PC-9 (cell line): ENCODE data around the gene PRMT5. TPM values are rescaled to one million over a fixed set of nuclear protein-coding genes. Genes with fewer than 3 reads are reported as not detected.

Experiments used
- BruUV-seq: library from RNA; stranded (reverse); fragments of 400-500 nt; replicated peaks from 2 replicates; lab custom pipeline; 2021; lab: Mats Ljungman, UMichigan
- CTCF ChIA-PET: fragments of 300-600 bp; sonication (Branson Sonifier 250); formaldehyde crosslinking; loops from one replicate; lab custom pipeline; 2022; ENCODE audit warnings: antibody characterized with exemption; lab: Charles Lee
- POLR2A ChIA-PET: fragments of 300-600 bp; sonication (Branson Sonifier 250); formaldehyde crosslinking; loops from one replicate; lab custom pipeline; 2022; ENCODE audit warnings: antibody characterized with exemption; ENCODE audit not compliant: unreplicated experiment; lab: Charles Lee
- DNase-seq, 2 experiments: peaks; one replicate each; pipeline versions ENCODE4 v3.0.0 to v3.0.0-alpha.2; 2015 to 2022; ENCODE audit warnings: mixed read lengths in 1 of 2
- H2AFZ ChIP-seq: fragments of 200-600 bp; sonication (generic); 2 replicates; pipeline ENCODE4 v1.8.1; 2017; ENCODE audit warnings: antibody characterized with exemption
- H3F3A ChIP-seq: fragments of 200-600 bp; sonication (generic); 2 replicates; pipeline ENCODE4 v1.8.1; 2017; ENCODE audit warnings: antibody characterized with exemption, mild to moderate bottlenecking, low read depth; ENCODE audit not compliant: insufficient read depth
- H3K27ac ChIP-seq: fragments of 200-600 bp; sonication (generic); 2 replicates; pipeline ENCODE4 v1.6.1; 2016; ENCODE audit warnings: mixed run types
- H3K27me3 ChIP-seq: fragments of 200-600 bp; sonication (generic); 2 replicates; pipeline ENCODE4 v1.6.1; 2016; ENCODE audit warnings: low read depth, mixed run types; ENCODE audit not compliant: insufficient read depth
- H3K36me3 ChIP-seq: fragments of 200-600 bp; sonication (generic); 2 replicates; pipeline ENCODE4 v1.6.1; 2016; ENCODE audit warnings: low read depth, mixed run types
- H3K4me1 ChIP-seq: fragments of 200-600 bp; sonication (generic); replicated peaks from 2 replicates; pipeline ENCODE4 v1.6.1; 2016; ENCODE audit warnings: mixed run types; ENCODE audit not compliant: insufficient read depth
- H3K4me2 ChIP-seq: fragments of 200-600 bp; sonication (generic); 2 replicates; pipeline ENCODE4 v1.6.1; 2017; ENCODE audit warnings: mixed run types
- H3K4me3 ChIP-seq: fragments of 200-600 bp; sonication (generic); 2 replicates; pipeline ENCODE4 v1.6.1; 2016; ENCODE audit warnings: mixed run types
- H3K79me2 ChIP-seq: fragments of 200-600 bp; sonication (generic); 2 replicates; pipeline ENCODE4 v1.6.1; 2017; ENCODE audit warnings: low read depth, mixed run types
- H3K9me2 ChIP-seq: fragments of 200-600 bp; sonication (generic); 2 replicates; pipeline ENCODE4 v1.8.1; 2017; ENCODE audit warnings: mild to moderate bottlenecking; ENCODE audit not compliant: insufficient read depth
- H3K9me3 ChIP-seq: fragments of 200-600 bp; sonication (generic); 2 replicates; pipeline ENCODE4 v1.8.1; 2016; ENCODE audit warnings: low read depth; ENCODE audit not compliant: insufficient read depth
- H4K20me1 ChIP-seq: fragments of 200-600 bp; sonication (generic); 2 replicates; pipeline ENCODE4 v1.8.1; 2017; ENCODE audit not compliant: insufficient read depth
- EZH2 ChIP-seq: fragments of 200-600 bp; sonication (generic); IDR thresholded peaks from 2 replicates; pipeline ENCODE4 v1.8.0; 2017; ENCODE audit warnings: antibody characterized with exemption, low read depth
- intact Hi-C: fragments of 100-400 bp; cut with micrococcal nuclease; formaldehyde crosslinking; loops from one replicate; pipeline ENCODE4 v1.10.0; 2022; ENCODE audit not compliant: unreplicated experiment
- total RNA-seq: library from RNA; stranded (reverse); gene quantifications from 2 replicates; pipeline ENCODE4 v1.2.3, GENCODE V29; 2021
- TF ChIP-seq, protein P1 (sequence below): fragments of 200-600 bp; sonication (generic); conservative IDR thresholded peaks from 2 replicates; pipeline ENCODE4 v1.6.1; 2017; ENCODE audit warnings: mixed run types, antibody characterized with exemption, mild to moderate bottlenecking, moderate library complexity

PRMT5 gene
- total RNA-seq, 1 experiment from 2014 or later = 73.2 TPM

GRCh38 chr14:22895402-22895801 lies 33.8 kb downstream of the PRMT5 start:
- intact Hi-C loops = no loop called here

GRCh38 chr14:22893706-22894105 lies 35.5 kb downstream of the PRMT5 start:
- H3F3A ChIP-seq = peaks cover 8% of the 10 kb centered on the region; the same call in 1 of the 2 replicates
- no peak overlapping the region for H2AFZ ChIP-seq
- no TSS peak for BruUV-seq
- H4K20me1 ChIP-seq = no peaks in the 10 kb centered on the region
- no peaks in the 10 kb centered on the region for H3K9me3 ChIP-seq
- H3K9me2 ChIP-seq = no peaks in the 10 kb centered on the region
- H3K4me1 ChIP-seq = no peaks in the 10 kb centered on the region
- no peak overlapping the region for H3K4me3 ChIP-seq
- ChIA-PET POLR2A (no interaction called here), CTCF (no interaction called here)
- TF ChIP-seq, protein P1, sequence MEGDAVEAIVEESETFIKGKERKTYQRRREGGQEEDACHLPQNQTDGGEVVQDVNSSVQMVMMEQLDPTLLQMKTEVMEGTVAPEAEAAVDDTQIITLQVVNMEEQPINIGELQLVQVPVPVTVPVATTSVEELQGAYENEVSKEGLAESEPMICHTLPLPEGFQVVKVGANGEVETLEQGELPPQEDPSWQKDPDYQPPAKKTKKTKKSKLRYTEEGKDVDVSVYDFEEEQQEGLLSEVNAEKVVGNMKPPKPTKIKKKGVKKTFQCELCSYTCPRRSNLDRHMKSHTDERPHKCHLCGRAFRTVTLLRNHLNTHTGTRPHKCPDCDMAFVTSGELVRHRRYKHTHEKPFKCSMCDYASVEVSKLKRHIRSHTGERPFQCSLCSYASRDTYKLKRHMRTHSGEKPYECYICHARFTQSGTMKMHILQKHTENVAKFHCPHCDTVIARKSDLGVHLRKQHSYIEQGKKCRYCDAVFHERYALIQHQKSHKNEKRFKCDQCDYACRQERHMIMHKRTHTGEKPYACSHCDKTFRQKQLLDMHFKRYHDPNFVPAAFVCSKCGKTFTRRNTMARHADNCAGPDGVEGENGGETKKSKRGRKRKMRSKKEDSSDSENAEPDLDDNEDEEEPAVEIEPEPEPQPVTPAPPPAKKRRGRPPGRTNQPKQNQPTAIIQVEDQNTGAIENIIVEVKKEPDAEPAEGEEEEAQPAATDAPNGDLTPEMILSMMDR = no peak
- no peak for TF ChIP-seq EZH2
- H3K27me3 ChIP-seq = no peaks in the 10 kb centered on the region
- intact Hi-C loops = no loop called here
- no peaks in the 10 kb centered on the region for H3K36me3 ChIP-seq
- H3K4me2 ChIP-seq = no peak overlapping the region
- no peak for DNase-seq
- H3K27ac ChIP-seq = no peak overlapping the region
- H3K79me2 ChIP-seq = no peaks in the 10 kb centered on the region

More at GRCh38 chr14:22895402-22895801, 33.8 kb downstream of the PRMT5 start:
- POLR2A ChIA-PET = interaction anchor here (0.7 kb wide), 1 partner anchor 737 kb away, joined by 3 read pairs; no protein-coding TSS in a partner anchor
- no peak overlapping the region for H3K27ac ChIP-seq
- DNase-seq = no peak
- H2AFZ ChIP-seq = no peak overlapping the region
- H3K79me2 ChIP-seq = no peaks in the 10 kb centered on the region
- H3K4me1 ChIP-seq = no peaks in the 10 kb centered on the region
- no peaks in the 10 kb centered on the region for H3K9me2 ChIP-seq
- H3K9me3 ChIP-seq = no peaks in the 10 kb centered on the region
- H3K27me3 ChIP-seq = no peaks in the 10 kb centered on the region
- TF ChIP-seq EZH2 = no peak
- TF ChIP-seq, protein P1 = no peak
- CTCF ChIA-PET = no interaction called here
- no peaks in the 10 kb centered on the region for H4K20me1 ChIP-seq
- peaks cover 8% of the 10 kb centered on the region; the same call in 1 of the 2 replicates for H3F3A ChIP-seq
- H3K4me3 ChIP-seq = no peak overlapping the region
- BruUV-seq = no TSS peak
- no peak overlapping the region for H3K4me2 ChIP-seq
- no peaks in the 10 kb centered on the region for H3K36me3 ChIP-seq

GRCh38 chr14:22892488-22892887 lies 36.7 kb downstream of the PRMT5 start:
- H3K4me1 ChIP-seq = no peaks in the 10 kb centered on the region
- H3K27ac ChIP-seq = no peak overlapping the region
- TF ChIP-seq EZH2 = no peak
- TF ChIP-seq, protein P1 = no peak
- ChIA-PET CTCF (no interaction called here), POLR2A (no interaction called here)
- H3K36me3 ChIP-seq = no peaks in the 10 kb centered on the region
- H3K79me2 ChIP-seq = no peaks in the 10 kb centered on the region
- H3K4me3 ChIP-seq = no peak overlapping the region
- intact Hi-C loops = no loop called here
- no peak overlapping the region for H2AFZ ChIP-seq
- no peak for DNase-seq
- no peaks in the 10 kb centered on the region for H3K9me3 ChIP-seq
- no peaks in the 10 kb centered on the region for H3K9me2 ChIP-seq
- H3K4me2 ChIP-seq = no peak overlapping the region
- H3F3A ChIP-seq = peaks cover 2% of the 10 kb centered on the region; the same call in 1 of the 2 replicates
- no TSS peak for BruUV-seq
- H4K20me1 ChIP-seq = no peaks in the 10 kb centered on the region
- no peaks in the 10 kb centered on the region for H3K27me3 ChIP-seq
